A549 (cell line): ENCODE measurements around the gene SLC9B1.
"Not testable (repeated sequence)": the region's sequence is repeated elsewhere in the genome, so short reads cannot be mapped to it uniquely, and the experiment has no call there.

ENCODE experiments used
- BHLHE40 ChIP-seq: IDR thresholded peaks from 2 replicates; pipeline ENCODE4 v1.6.1; 2012; ENCODE audit warnings: low read depth, low read length, inconsistent platforms
- CBX8 ChIP-seq: fragments of 200-600 bp; sonication (generic); IDR thresholded peaks from 2 replicates; pipeline ENCODE4 v1.6.1; 2016
- CEBPB ChIP-seq, 2 experiments: fragments of >200 bp in 1 of 2; sonication (Bioruptor Twin) in 1 of 2; formaldehyde crosslinking in 1 of 2; IDR thresholded peaks; 2 replicates each; pipeline ENCODE4 v1.6.1; 2012 to 2016
- CHD2 ChIP-seq: fragments of 150-350 bp; IDR thresholded peaks from 2 replicates; pipeline ENCODE4 v1.6.1; 2014; ENCODE audit warnings: low read length; ENCODE audit not compliant: partially characterized antibody
- EP300 ChIP-seq, 2 experiments: fragments of >200 bp; sonication (Bioruptor Twin); formaldehyde crosslinking; IDR thresholded peaks; 2 replicates in 1 of 2; 3 replicates in 1 of 2; pipeline ENCODE4 v1.6.1; 2016 to 2017
- FOXS1 ChIP-seq: fragments of 250-450 bp; sonication (Bioruptor Pico); IDR thresholded peaks from 2 replicates; pipeline ENCODE4 v1.5.0; 2020; ENCODE audit warnings: mild to moderate bottlenecking, moderate library complexity
- POLR2A ChIP-seq: IDR thresholded peaks from 2 replicates; pipeline ENCODE4 v1.6.1; 2012; ENCODE audit warnings: mild to moderate bottlenecking, low read length
- RCOR1 ChIP-seq: fragments of 150-350 bp; IDR thresholded peaks from 2 replicates; pipeline ENCODE4 v1.6.1; 2014; ENCODE audit warnings: antibody characterized with exemption, low read length, low read depth
- SMC3 ChIP-seq: fragments of >200 bp; sonication (Bioruptor Twin); formaldehyde crosslinking; IDR thresholded peaks from 3 replicates; pipeline ENCODE4 v1.6.1; 2018; ENCODE audit warnings: inconsistent platforms
- TF ChIP-seq, protein P1 (sequence below): fragments of >200 bp; sonication (Bioruptor Twin); formaldehyde crosslinking; IDR thresholded peaks from 3 replicates; pipeline ENCODE4 v1.5.1; 2016
- TF ChIP-seq, protein P2 (sequence below): IDR thresholded peaks from 2 replicates; pipeline ENCODE4 v1.6.1; 2012
- TF ChIP-seq, protein P3 (sequence below): fragments of 450-650 bp; IDR thresholded peaks from 2 replicates; pipeline ENCODE4 v1.6.1; 2014; ENCODE audit warnings: antibody characterized with exemption

DNA sequence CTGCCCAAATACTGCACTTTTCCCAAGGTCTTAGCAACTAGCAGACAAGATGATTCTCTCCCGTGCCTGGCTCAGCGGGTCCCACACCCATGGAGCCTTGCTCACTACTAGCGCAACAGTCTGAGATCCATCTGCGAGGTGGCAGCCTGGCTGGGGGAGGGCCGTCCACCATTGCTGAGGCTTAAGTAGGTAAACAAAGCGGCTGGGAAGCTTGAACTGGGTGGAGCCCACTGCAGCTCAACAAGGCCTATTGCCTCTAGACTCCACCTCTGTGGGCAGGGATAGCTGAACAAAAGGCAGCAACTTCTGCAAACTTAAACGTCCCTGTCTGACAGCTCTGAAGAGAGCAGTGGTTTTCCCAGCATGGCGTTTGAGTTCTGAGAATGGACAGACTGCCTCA lies 99.8 kb downstream of the SLC9B1 start:
- TF ChIP-seq, protein P1, sequence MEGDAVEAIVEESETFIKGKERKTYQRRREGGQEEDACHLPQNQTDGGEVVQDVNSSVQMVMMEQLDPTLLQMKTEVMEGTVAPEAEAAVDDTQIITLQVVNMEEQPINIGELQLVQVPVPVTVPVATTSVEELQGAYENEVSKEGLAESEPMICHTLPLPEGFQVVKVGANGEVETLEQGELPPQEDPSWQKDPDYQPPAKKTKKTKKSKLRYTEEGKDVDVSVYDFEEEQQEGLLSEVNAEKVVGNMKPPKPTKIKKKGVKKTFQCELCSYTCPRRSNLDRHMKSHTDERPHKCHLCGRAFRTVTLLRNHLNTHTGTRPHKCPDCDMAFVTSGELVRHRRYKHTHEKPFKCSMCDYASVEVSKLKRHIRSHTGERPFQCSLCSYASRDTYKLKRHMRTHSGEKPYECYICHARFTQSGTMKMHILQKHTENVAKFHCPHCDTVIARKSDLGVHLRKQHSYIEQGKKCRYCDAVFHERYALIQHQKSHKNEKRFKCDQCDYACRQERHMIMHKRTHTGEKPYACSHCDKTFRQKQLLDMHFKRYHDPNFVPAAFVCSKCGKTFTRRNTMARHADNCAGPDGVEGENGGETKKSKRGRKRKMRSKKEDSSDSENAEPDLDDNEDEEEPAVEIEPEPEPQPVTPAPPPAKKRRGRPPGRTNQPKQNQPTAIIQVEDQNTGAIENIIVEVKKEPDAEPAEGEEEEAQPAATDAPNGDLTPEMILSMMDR = not testable (repeated sequence)
- not testable (repeated sequence) for TF ChIP-seq EP300 (IDR thresholded peaks at IDR 0.05); RCOR1; BHLHE40; CHD2; SMC3; FOXS1 (CRISPR knock-in tag); CBX8; CEBPB (IDR thresholded peaks at IDR 0.05); POLR2A
- TF ChIP-seq, protein P2, sequence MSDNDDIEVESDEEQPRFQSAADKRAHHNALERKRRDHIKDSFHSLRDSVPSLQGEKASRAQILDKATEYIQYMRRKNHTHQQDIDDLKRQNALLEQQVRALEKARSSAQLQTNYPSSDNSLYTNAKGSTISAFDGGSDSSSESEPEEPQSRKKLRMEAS = not testable (repeated sequence)
- TF ChIP-seq, protein P3, sequence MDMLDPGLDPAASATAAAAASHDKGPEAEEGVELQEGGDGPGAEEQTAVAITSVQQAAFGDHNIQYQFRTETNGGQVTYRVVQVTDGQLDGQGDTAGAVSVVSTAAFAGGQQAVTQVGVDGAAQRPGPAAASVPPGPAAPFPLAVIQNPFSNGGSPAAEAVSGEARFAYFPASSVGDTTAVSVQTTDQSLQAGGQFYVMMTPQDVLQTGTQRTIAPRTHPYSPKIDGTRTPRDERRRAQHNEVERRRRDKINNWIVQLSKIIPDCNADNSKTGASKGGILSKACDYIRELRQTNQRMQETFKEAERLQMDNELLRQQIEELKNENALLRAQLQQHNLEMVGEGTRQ = not testable (repeated sequence)
